Mesenchymal stem cell (in vitro differentiated cells and primary cell): Measurements from ENCODE around the gene E2F4.

Source experiments
- DNase-seq: peaks from one replicate; pipeline ENCODE4 v3.0.0-alpha.2; 2013
- H2AFZ ChIP-seq: one replicate; pipeline ENCODE4 v1.6.1; 2013; ENCODE audit warnings: low read depth, mild to moderate bottlenecking, control low read depth, inconsistent platforms, low read length, moderate library complexity
- H2AK5ac ChIP-seq: 2 replicates; pipeline ENCODE4 v1.6.1; 2013; ENCODE audit warnings: low read length, moderate library complexity, mild to moderate bottlenecking, inconsistent platforms; ENCODE audit not compliant: severe bottlenecking
- H2BK120ac ChIP-seq: one replicate; pipeline ENCODE4 v1.6.1; 2013; ENCODE audit warnings: low read depth, mild to moderate bottlenecking, inconsistent platforms, low read length, moderate library complexity
- H2BK12ac ChIP-seq, 2 experiments: one replicate each; pipeline ENCODE4 v1.6.1; 2013; ENCODE audit warnings: inconsistent platforms in 2 of 2, low read length in 2 of 2, mild to moderate bottlenecking in 2 of 2, moderate library complexity in 2 of 2, control low read depth in 1 of 2
- H2BK15ac ChIP-seq: one replicate; pipeline ENCODE4 v1.6.1; 2013; ENCODE audit warnings: mild to moderate bottlenecking, low read depth, inconsistent platforms; ENCODE audit not compliant: poor library complexity, severe bottlenecking
- H2BK5ac ChIP-seq: 2 replicates; pipeline ENCODE4 v1.6.1; 2013; ENCODE audit warnings: low read depth, mild to moderate bottlenecking, low read length, control low read depth, inconsistent platforms; ENCODE audit not compliant: poor library complexity, severe bottlenecking
- H3K14ac ChIP-seq, 2 experiments: one replicate each; pipeline ENCODE4 v1.6.1; 2013; ENCODE audit warnings: inconsistent platforms in 2 of 2, low read length in 2 of 2, control low read depth in 1 of 2, mild to moderate bottlenecking in 1 of 2, moderate library complexity in 1 of 2
- H3K18ac ChIP-seq, 2 experiments: one replicate each; pipeline ENCODE4 v1.6.1; 2013; ENCODE audit warnings: inconsistent platforms in 2 of 2, low read length in 2 of 2, control low read depth in 1 of 2, low read depth in 1 of 2, mild to moderate bottlenecking in 1 of 2
- H3K23ac ChIP-seq, 2 experiments: one replicate each; pipeline ENCODE4 v1.6.1; 2013; ENCODE audit warnings: inconsistent platforms in 2 of 2, low read length in 2 of 2, mild to moderate bottlenecking in 2 of 2, moderate library complexity in 2 of 2, control low read depth in 1 of 2
- H3K27ac ChIP-seq: 2 replicates; pipeline ENCODE4 v1.5.1; 2013; ENCODE audit warnings: mild to moderate bottlenecking, moderate library complexity, low read length, control low read depth, inconsistent platforms; ENCODE audit not compliant: poor library complexity, severe bottlenecking
- H3K27me3 ChIP-seq, 2 experiments: 2 replicates each; pipeline versions ENCODE4 v1.6.1 to v1.7.0; 2013; ENCODE audit warnings: low read length in 2 of 2, mild to moderate bottlenecking in 2 of 2, moderate library complexity in 2 of 2, control low read depth in 1 of 2, inconsistent platforms in 1 of 2; ENCODE audit not compliant: control insufficient read depth in 1 of 2, insufficient read depth in 1 of 2
- H3K36me3 ChIP-seq, 2 experiments: 2 replicates each; pipeline versions ENCODE4 v1.6.1 to v1.7.0; 2013; ENCODE audit warnings: low read length in 2 of 2, control low read depth in 1 of 2, inconsistent platforms in 1 of 2, low read depth in 1 of 2, mild to moderate bottlenecking in 1 of 2; ENCODE audit not compliant: insufficient read depth in 2 of 2, control insufficient read depth in 1 of 2
- H3K4ac ChIP-seq, 2 experiments: one replicate each; pipeline ENCODE4 v1.6.1; 2013; ENCODE audit warnings: inconsistent platforms in 2 of 2, low read length in 2 of 2, mild to moderate bottlenecking in 2 of 2, moderate library complexity in 2 of 2, control low read depth in 1 of 2, low read depth in 1 of 2
- H3K4me1 ChIP-seq: 2 replicates; pipeline ENCODE4 v1.6.1; 2013; ENCODE audit warnings: low read depth, low read length, control low read depth; ENCODE audit not compliant: control insufficient read depth, insufficient read depth
- H3K4me2 ChIP-seq: 2 replicates; pipeline ENCODE4 v1.6.1; 2013; ENCODE audit warnings: low read length, mild to moderate bottlenecking, inconsistent platforms; ENCODE audit not compliant: poor library complexity, severe bottlenecking
- H3K4me3 ChIP-seq, 2 experiments: 2 replicates each; pipeline versions ENCODE4 v1.5.1 to v1.7.0; 2013; ENCODE audit warnings: low read length in 2 of 2, mild to moderate bottlenecking in 2 of 2, control low read depth in 1 of 2, low read depth in 1 of 2; ENCODE audit not compliant: insufficient read depth in 1 of 2
- H3K79me1 ChIP-seq: replicated peaks from 2 replicates; pipeline ENCODE4 v1.6.1; 2013; ENCODE audit warnings: mild to moderate bottlenecking, control low read depth, low read length, inconsistent platforms; ENCODE audit not compliant: poor library complexity, severe bottlenecking
- H3K9ac ChIP-seq: 2 replicates; pipeline ENCODE4 v1.7.0; 2013; ENCODE audit warnings: mild to moderate bottlenecking, low read length, moderate library complexity
- H3K9me3 ChIP-seq: 2 replicates; pipeline ENCODE4 v1.7.0; 2013; ENCODE audit warnings: mild to moderate bottlenecking, low read length; ENCODE audit not compliant: control insufficient read depth
- H4K8ac ChIP-seq: one replicate; pipeline ENCODE4 v1.6.1; 2013; ENCODE audit warnings: inconsistent platforms, mild to moderate bottlenecking, low read length, moderate library complexity
- H4K91ac ChIP-seq: one replicate; pipeline ENCODE4 v1.6.1; 2013; ENCODE audit warnings: mild to moderate bottlenecking, low read length, inconsistent platforms
- WGBS: methylation state at CpG from one replicate; pipeline ENCODE4 v1.1.7; 2013; ENCODE audit warnings: mixed read lengths; 5-methylcytosine and 5-hydroxymethylcytosine counted together

The E2F4 gene

GRCh38 chr16:67185651-67186134 lies 6.3 kb upstream of the E2F4 start:
- Histone ChIP-seq H3K14ac (no peak overlapping the region), H4K8ac (no peak overlapping the region), H2BK120ac (no peak overlapping the region), H3K23ac (no peak overlapping the region), H3K4me2 (no peak overlapping the region), H3K27me3 (no peaks in the 10 kb centered on the region), H3K27ac (no peak overlapping the region), H3K4me3 (peak overlapping the region in 1 of 2 experiments; percentile 65), H3K4ac (no peak overlapping the region), H3K4me1 (peaks cover 34% of the 10 kb centered on the region), H3K9me3 (no peaks in the 10 kb centered on the region), H3K79me1 (peaks cover 12% of the 10 kb centered on the region), H2AK5ac (no peak overlapping the region), H2BK12ac (no peak overlapping the region), H2BK5ac (no peak overlapping the region), H3K36me3 (peaks cover 0 to under 1% of the 10 kb centered on the region in 2 experiments), H3K18ac (no peak overlapping the region), H3K9ac (peak overlapping the region; percentile 31), H2BK15ac (no peak overlapping the region), H4K91ac (no peak overlapping the region), H2AFZ (no peak overlapping the region)
- 23% methylated on average over 5 of the region's 12 CpGs for WGBS
- DNase-seq, result no peak

DNA sequence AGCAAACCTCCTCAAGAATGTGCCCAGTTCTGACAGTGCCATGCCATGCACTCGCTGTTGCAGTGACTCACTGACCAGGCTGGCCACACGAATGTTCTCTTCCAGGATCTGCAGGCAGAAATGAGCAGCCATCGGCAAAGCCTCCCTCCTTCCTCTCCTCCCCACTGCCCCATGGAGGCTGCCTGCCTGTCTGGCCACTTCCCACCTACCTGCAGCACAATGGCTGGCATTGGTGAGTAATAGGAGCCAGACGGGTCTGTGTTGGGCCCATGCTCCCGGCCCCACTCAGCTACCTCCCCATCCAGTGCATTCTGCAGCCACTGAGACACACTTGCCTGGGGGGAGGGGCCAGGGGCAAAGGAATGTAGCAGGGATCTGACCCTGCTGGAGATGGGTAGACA lies 5.4 kb upstream of the E2F4 start:
- Histone ChIP-seq H3K9ac (no peak overlapping the region), H3K27ac (no peak overlapping the region), H2BK120ac (no peak overlapping the region), H3K36me3 (no peaks in the 10 kb centered on the region), H3K4me3 (no peak overlapping the region), H3K18ac (no peak overlapping the region), H2BK12ac (no peak overlapping the region), H3K4ac (no peak overlapping the region), H3K4me1 (peaks cover 35% of the 10 kb centered on the region), H2AK5ac (no peak overlapping the region), H2AFZ (no peak overlapping the region), H4K8ac (no peak overlapping the region), H3K9me3 (no peaks in the 10 kb centered on the region), H2BK15ac (no peak overlapping the region), H3K23ac (no peak overlapping the region), H4K91ac (no peak overlapping the region), H3K27me3 (no peaks in the 10 kb centered on the region), H3K79me1 (peaks cover 5% of the 10 kb centered on the region), H3K4me2 (no peak overlapping the region), H3K14ac (peak overlapping the region in 1 of 2 experiments; percentile 21), H2BK5ac (no peak overlapping the region)
- 61% methylated on average over 4 of the region's 5 CpGs for WGBS
- DNase-seq, result no peak

DNA sequence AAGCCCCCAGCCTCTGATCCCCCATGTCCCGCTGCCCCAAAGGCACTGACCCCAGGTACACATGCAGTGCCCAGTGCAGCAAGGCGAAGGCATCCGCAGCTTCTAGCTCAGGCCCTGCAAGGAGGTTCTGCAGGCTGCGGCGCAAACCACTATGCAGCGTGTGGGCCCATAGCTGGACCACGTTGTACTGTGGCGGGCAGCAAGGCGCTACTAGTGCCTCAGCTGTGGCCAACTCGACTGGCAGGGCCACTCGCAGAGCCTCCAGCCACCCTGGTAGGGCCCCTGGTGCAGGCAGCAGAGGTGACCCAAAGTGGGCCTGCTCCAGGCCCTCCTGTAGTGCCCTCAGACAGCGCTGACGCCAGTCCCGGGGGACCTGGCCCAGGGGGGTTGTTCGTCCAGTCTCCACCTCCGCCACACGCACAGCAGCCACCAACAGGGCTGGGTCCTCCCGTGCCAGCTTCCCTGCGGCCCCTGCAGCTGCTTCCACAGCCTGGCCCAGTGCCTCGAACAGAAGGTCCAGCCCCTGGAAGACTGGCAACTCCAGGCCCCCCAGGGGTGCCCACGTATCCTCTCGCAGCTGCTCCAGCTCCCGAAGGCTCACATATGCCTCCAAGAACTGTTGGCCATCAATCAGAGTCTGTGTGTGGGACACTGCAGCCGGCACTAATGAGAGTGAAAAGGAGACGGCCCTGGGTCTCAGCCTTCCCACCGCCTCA lies 4.6 kb upstream of the E2F4 start:
- Histone ChIP-seq H3K36me3 (no peaks in the 10 kb centered on the region), H2BK12ac (no peak overlapping the region), H3K23ac (no peak overlapping the region)

GRCh38 chr16:67188323-67188722 lies 3.6 kb upstream of the E2F4 start:
- Histone ChIP-seq H3K23ac (no peak overlapping the region), H3K4me3 (no peak overlapping the region), H3K9ac (no peak overlapping the region), H3K27me3 (no peaks in the 10 kb centered on the region), H3K18ac (no peak overlapping the region), H2BK15ac (no peak overlapping the region), H2AK5ac (no peak overlapping the region), H3K36me3 (peaks cover 2% of the 10 kb centered on the region in 2 experiments), H2BK120ac (no peak overlapping the region), H4K91ac (no peak overlapping the region), H2BK12ac (no peak overlapping the region), H4K8ac (no peak overlapping the region), H3K14ac (no peak overlapping the region), H3K9me3 (no peaks in the 10 kb centered on the region), H3K4me2 (no peak overlapping the region), H3K4ac (no peak overlapping the region), H3K79me1 (peaks cover under 1% of the 10 kb centered on the region), H3K4me1 (peaks cover 40% of the 10 kb centered on the region), H2AFZ (no peak overlapping the region), H3K27ac (no peak overlapping the region), H2BK5ac (no peak overlapping the region)
- 86% methylated on average over 4 of the region's 4 CpGs for WGBS
- no peak for DNase-seq

More for the DNA sequence above, 4.6 kb upstream of the E2F4 start:
- H2BK120ac ChIP-seq, result no peak overlapping the region
- peaks cover 4% of the 10 kb centered on the region for H3K79me1 ChIP-seq
- H4K8ac ChIP-seq, result no peak overlapping the region
- H3K27me3 ChIP-seq, result no peaks in the 10 kb centered on the region
- H2AFZ ChIP-seq, result no peak overlapping the region
- no peak for DNase-seq
- H3K4me1 ChIP-seq, result peaks cover 37% of the 10 kb centered on the region
- H2BK15ac ChIP-seq, result no peak overlapping the region
- H3K18ac ChIP-seq, result no peak overlapping the region
- WGBS, result 92% methylated on average over 26 of the region's 26 CpGs
- no peak overlapping the region for H3K9ac ChIP-seq
- no peak overlapping the region for H3K4me3 ChIP-seq
- no peak overlapping the region for H3K4ac ChIP-seq
- no peak overlapping the region for H3K27ac ChIP-seq
- no peak overlapping the region for H3K4me2 ChIP-seq
- H2AK5ac ChIP-seq, result no peak overlapping the region
- no peak overlapping the region for H2BK5ac ChIP-seq
- no peak overlapping the region for H4K91ac ChIP-seq
- H3K9me3 ChIP-seq, result no peaks in the 10 kb centered on the region
- no peak overlapping the region for H3K14ac ChIP-seq
